ENCODE data around the gene RNF112.
"Not testable (repeated sequence)": the region's sequence is repeated elsewhere in the genome, so short reads cannot be mapped to it uniquely, and the experiment has no call there.

Gene RNF112

GRCh38 chr17:19447085-19447583, 36.1 kb downstream of the RNF112 start:
- peak; percentile 83 for DNase-seq (ENCODE audit: low read depth)

DNA sequence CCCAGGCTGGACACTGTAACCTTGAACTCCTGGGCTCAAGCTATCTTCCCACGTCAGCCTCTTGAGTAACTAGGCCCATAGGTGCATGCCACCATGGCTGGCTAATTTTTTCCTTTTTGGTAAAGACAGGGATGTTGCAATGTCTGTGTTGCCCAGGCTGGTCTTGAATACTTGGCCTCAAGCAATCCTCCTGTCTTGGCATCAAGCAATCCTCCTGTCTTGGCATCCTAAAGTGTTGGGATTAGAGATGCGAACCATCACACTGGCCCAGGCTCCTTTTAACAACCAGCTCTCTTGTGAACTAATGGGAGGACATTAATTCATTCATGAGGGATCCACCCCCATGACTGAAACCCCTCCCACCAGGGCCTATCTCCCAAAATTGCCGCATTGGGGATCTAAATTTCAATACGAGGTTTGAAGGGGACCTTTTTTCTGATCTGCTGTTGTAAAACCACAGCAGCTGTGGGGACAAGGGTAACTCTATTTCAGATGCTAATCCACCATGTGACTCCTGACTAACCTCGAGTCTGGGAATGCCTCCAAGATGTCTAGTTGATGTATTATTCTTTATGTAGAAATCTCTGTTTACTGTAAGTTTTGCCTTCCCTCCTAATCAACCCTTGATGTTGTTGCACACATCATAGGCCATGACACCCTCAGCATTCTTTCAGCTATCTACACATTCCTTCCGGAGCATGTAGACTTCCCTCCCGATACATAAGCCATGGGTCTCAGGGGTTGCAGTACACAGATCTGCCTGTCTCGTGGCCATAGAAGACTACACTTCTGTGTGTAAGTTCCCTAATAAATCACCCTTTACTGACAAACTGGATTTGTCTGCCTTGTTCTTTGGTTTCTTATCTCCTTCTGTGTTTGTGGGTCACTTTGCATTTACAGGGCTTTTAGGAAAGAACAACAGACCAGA, 37.6 kb downstream of the RNF112 start:
- peak; percentile 92 for DNase-seq (ENCODE audit: low read depth)

DNA sequence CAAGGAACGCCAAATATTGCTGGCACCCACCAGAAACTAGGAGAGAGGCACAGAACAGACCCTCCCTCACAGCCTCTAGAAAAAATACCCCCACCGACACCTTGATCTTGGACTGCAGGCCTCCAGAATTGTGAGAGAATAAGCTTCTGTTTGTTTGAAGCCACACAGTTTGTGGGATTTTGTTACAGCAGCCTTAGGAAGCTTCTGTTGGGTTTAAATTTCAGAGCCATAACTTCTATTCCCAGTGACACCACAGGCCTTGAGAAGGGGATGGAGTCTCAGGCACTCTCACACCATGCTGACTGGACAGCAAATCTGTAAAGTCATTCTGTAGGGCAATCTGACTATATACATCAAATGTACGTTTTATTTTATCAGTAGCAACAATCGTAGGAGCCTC, 38.6 kb downstream of the RNF112 start:
- DNase-seq (ENCODE audit: low read depth): no peak

- DNase-seq (ENCODE audit: low read depth): no peak
Observed at GRCh38 chr17:19453296-19453695, 42.3 kb downstream of the RNF112 start.

- DNase-seq (ENCODE audit: low read depth): no peak
Observed at GRCh38 chr17:19454074-19454473, 43.0 kb downstream of the RNF112 start.

DNA sequence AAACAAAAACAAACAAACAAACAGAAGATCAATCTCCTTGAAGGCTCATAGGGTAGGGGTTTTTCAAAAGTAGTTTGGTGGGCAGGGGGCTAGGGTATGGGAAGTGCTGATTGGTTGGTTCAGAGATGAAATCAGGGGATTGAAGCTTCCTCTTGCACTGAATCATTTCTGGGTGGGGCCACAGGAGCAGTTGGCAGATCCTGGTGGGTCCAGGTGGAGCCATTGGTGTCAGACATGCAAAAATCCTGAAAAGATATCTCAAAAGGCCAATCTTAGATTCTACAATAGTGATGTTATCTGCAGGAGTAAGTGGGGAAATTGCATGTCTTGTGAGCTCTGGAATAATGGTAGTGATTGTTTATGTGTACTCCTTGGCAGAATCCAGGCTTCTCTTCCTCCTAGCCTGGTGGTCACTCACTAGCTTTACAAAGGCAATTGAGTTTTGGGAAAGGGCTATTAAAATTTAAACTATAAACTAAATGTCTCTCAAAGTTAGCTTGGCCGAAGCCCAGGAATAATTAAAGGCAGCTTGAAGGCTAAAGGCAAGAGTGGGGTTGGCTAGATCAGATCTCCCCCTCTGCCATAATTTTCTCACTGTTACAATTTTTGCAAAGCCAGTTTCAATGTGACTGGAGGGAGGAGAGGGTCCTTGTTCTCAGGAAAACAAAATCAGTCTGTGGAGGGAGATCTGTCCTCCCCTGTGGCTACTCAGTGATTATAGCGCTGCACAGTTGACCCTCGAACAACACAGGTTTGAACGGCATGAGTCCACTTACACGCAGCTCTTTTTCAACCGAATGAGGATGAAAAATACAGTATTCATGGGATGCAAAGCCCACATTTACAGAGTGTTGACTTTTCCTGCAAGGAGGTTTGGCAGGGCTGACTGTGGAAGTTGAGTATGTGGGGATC, 45.2 kb downstream of the RNF112 start:
- no peak for DNase-seq (ENCODE audit: low read depth)

DNA sequence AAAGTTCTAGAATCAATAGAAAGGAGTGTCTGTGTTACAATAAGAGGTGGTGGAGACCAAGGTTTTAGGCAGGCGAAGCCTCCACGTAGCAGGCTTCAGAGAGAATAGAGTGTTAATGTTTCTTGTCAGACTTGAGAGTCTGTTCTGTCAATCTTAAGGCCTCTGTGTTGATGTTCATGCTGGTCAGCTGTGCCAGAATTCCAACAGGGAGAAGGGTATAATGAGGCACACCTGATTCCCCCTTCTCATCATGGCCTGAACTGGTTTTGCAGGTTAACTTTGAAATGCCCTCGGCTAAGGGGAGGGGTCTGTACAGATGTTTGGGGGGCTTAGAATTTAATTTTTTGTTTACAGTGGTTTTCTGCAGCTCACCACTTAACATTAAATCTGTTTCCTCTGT, 46.0 kb downstream of the RNF112 start:
- no peak for DNase-seq (ENCODE audit: low read depth)

GRCh38 chr17:19457830-19458271, 46.8 kb downstream of the RNF112 start:
- DNase-seq (ENCODE audit: low read depth): no peak

- not testable (repeated sequence) for DNase-seq (ENCODE audit: low read depth)
Observed at GRCh38 chr17:19458481-19458880, 47.4 kb downstream of the RNF112 start.

DNA sequence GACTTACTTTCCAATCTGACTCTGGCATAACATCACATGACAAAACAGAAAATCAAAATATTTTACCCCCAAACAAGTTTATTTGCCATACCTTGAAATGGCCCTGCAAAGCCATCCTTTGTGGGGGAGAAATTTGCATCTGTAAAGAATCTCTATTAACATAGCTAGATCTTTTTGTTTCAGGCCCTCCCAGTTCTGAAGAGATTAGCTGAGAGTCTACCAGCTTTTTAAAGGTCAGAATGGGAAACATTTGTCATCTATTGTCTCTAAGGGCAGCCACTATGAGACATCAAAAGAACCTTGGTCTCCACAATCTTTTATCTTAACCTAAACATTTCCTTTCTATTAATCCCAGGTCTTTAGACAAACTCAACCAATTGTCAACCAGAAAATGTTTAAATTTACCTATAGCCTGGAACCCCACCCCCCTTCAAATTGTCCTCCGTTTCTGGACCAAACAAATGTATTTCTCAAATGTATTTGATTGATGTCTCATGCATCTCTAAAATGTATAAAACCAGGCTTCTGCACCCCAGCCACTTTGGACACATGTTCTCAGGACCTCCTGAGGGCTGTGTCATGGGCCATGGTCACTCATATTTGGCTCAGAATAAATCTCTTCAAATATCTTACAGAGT, 48.1 kb downstream of the RNF112 start:
- not testable (repeated sequence) for DNase-seq (ENCODE audit: low read depth)

GRCh38 chr17:19460700-19461099, 49.7 kb downstream of the RNF112 start:
- no peak for DNase-seq (ENCODE audit: low read depth)

GRCh38 chr17:19461116-19461515, 50.1 kb downstream of the RNF112 start:
- DNase-seq (ENCODE audit: low read depth): no peak

- no peak for DNase-seq (ENCODE audit: low read depth)
Observed at GRCh38 chr17:19461681-19462080, 50.6 kb downstream of the RNF112 start.

GRCh38 chr17:19462456-19463035, 51.5 kb downstream of the RNF112 start:
- not testable (repeated sequence) for DNase-seq (ENCODE audit: low read depth)

GRCh38 chr17:19464031-19465026, 53.3 kb downstream of the RNF112 start:
- DNase-seq (ENCODE audit: low read depth): no peak

Measured in ELR (cell line).